Tibial nerve (tissue), 4 donors: ENCODE measurements around the gene ZNF439. TPM values are rescaled to one million over a fixed set of nuclear protein-coding genes. Genes with fewer than 3 reads are reported as not detected.
A peak's percentile ranks its signal among the peaks of the same experiment; 100 is the strongest.
"Not testable (repeated sequence)": the region's sequence is repeated elsewhere in the genome, so short reads cannot be mapped to it uniquely, and the experiment has no call there.

Experiments
- DNase-seq, 2 donors: peaks; one replicate each; pipeline ENCODE4 v3.0.0-alpha.2; 2019; ENCODE audit warnings: low spot score in 2 of 2
- H3K27ac ChIP-seq, 4 donors: fragments of 200-600 bp; sonication (generic) in 3 of 4; one replicate each; pipeline ENCODE4 v1.5.1; 2017 to 2019; ENCODE audit warnings: mild to moderate bottlenecking in 1 of 4
- H3K27me3 ChIP-seq, 2 donors: fragments of 200-600 bp; sonication (generic) in 1 of 2; one replicate each; pipeline versions ENCODE4 v1.5.1 to v1.6.0; 2017 to 2019
- H3K36me3 ChIP-seq, 3 donors: fragments of 200-600 bp; sonication (generic); one replicate each; pipeline ENCODE4 v1.5.1; 2018 to 2019
- H3K4me1 ChIP-seq, 4 donors: fragments of 200-600 bp; sonication (generic) in 3 of 4; one replicate each; pipeline ENCODE4 v1.5.1; 2017 to 2019
- H3K4me3 ChIP-seq, 4 donors: fragments of 200-600 bp; sonication (generic) in 3 of 4; one replicate each; pipeline ENCODE4 v1.5.1; 2017 to 2019; ENCODE audit warnings: mild to moderate bottlenecking in 1 of 4, moderate library complexity in 1 of 4
- H3K9me3 ChIP-seq, 4 donors: fragments of 200-600 bp; sonication (generic) in 3 of 4; one replicate each; pipeline ENCODE4 v1.5.1; 2017 to 2019
- EP300 ChIP-seq, 2 donors: sonication (generic); formaldehyde crosslinking; IDR thresholded peaks; one replicate each; pipeline ENCODE4 v1.6.1; 2017; ENCODE audit warnings: antibody characterized with exemption in 2 of 2, mild to moderate bottlenecking in 1 of 2
- POLR2A ChIP-seq, 2 donors: fragments of 450-650 bp; IDR thresholded peaks; one replicate each; pipeline ENCODE4 v1.6.1; 2017; ENCODE audit warnings: antibody characterized with exemption in 2 of 2, mild to moderate bottlenecking in 2 of 2, moderate library complexity in 2 of 2
- WGBS, 2 donors: methylation state at CpG; one replicate each; pipeline ENCODE4 v1.1.5; 2018; 5-methylcytosine and 5-hydroxymethylcytosine counted together
- total RNA-seq, 4 donors: library from RNA; depleted of rRNA; stranded (reverse); fragments of >200 nt; gene quantifications; one replicate each; pipeline ENCODE4 v1.1.0, GENCODE V29; 2016
- TF ChIP-seq, protein P1 (sequence below), 5 experiments: fragments of 200-600 bp in 3 of 5; fragments of 450-650 bp in 2 of 5; sonication (generic) in 3 of 5; IDR thresholded peaks; one replicate each; pipeline ENCODE4 v1.5.1; 2016 to 2019; ENCODE audit warnings: antibody characterized with exemption in 5 of 5, mild to moderate bottlenecking in 3 of 5, moderate library complexity in 2 of 5

ZNF439 gene
- total RNA-seq, 4 donors from 2014 or later = 9.8 to 21.8 (median 14.1) TPM

DNA sequence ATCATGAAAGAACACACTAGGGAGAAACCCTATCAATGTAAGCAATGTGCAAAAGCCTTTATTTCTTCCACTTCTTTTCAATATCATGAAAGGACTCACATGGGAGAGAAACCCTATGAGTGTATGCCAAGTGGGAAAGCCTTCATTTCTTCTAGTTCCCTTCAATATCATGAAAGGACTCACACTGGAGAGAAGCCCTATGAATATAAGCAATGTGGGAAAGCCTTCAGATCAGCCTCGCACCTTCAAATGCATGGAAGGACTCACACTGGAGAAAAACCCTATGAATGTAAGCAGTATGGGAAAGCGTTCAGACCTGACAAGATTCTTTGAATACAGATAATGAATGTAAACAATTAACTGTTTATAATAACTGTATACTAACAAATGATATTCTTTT lies 15.0 kb upstream of the ZNF439 start:
- H3K27ac ChIP-seq = no peak overlapping the region
- no peaks in the 10 kb centered on the region for H3K27me3 ChIP-seq
- H3K36me3 ChIP-seq = peaks cover 0 to 67% (median 22%) of the 10 kb centered on the region in 3 donors
- H3K4me3 ChIP-seq = no peak overlapping the region
- no peaks in the 10 kb centered on the region for H3K4me1 ChIP-seq
- 97 to 99% methylated on average over 2 of the region's 2 CpGs for WGBS, 2 donors
- TF ChIP-seq POLR2A (IDR thresholded peaks at IDR 0.05) = no peak
- TF ChIP-seq, protein P1, sequence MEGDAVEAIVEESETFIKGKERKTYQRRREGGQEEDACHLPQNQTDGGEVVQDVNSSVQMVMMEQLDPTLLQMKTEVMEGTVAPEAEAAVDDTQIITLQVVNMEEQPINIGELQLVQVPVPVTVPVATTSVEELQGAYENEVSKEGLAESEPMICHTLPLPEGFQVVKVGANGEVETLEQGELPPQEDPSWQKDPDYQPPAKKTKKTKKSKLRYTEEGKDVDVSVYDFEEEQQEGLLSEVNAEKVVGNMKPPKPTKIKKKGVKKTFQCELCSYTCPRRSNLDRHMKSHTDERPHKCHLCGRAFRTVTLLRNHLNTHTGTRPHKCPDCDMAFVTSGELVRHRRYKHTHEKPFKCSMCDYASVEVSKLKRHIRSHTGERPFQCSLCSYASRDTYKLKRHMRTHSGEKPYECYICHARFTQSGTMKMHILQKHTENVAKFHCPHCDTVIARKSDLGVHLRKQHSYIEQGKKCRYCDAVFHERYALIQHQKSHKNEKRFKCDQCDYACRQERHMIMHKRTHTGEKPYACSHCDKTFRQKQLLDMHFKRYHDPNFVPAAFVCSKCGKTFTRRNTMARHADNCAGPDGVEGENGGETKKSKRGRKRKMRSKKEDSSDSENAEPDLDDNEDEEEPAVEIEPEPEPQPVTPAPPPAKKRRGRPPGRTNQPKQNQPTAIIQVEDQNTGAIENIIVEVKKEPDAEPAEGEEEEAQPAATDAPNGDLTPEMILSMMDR (IDR thresholded peaks at IDR 0.05) = no peak
- TF ChIP-seq EP300 (IDR thresholded peaks at IDR 0.05) = no peak
- H3K9me3 ChIP-seq = peaks cover 5 to 92% (median 22%) of the 10 kb centered on the region in 4 donors
- no peak for DNase-seq

DNA sequence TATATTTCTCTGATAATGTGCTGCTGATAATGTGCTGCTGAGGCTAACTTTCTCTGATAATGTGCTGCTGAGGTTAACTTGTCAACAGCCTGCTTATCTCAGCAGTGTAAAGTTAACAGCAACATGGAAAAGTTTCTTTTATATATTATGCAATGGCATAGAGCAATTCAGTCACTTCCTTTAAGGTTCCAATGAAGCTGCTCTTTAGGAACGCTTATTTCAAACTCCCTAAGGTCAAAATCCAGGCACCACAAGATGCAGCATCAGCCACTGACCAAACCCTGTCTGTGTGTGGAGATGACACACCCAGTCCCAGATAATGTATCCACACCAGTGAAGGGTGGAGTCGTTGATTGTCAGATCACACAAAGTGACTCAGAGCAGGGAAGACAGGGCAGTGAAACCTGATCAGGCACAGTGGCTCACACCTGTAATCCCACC lies 12.9 kb upstream of the ZNF439 start:
- not testable (repeated sequence) for DNase-seq, H3K4me1 ChIP-seq, H3K27ac ChIP-seq, H3K27me3 ChIP-seq, H3K4me3 ChIP-seq
- Histone ChIP-seq H3K9me3 (peaks cover 5 to 78% (median 22%) of the 10 kb centered on the region in 4 donors), H3K36me3 (peaks cover 0 to 47% (median 22%) of the 10 kb centered on the region in 3 donors)
- 93 to 95% methylated on average over 2 of the region's 2 CpGs for WGBS, 2 donors

DNA sequence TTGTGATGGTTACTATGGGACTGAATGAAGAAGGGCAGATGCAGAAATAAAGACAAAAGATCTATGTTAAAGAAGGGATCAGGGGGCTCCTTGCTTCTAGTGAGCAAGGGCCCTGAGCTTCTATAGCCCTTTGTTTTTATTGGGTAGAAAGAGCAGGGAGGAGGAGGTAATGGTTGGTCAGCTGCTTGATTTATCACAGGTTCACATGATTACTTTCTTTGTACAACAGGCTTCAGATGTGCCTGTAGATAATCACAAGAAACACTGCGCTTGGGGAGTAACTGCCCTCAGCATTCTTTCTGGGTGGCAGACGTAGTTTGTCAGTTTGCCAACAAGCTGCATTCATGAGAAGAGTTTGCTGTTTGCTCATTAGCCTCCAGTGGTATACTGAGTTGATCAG lies 4.8 kb upstream of the ZNF439 start:
- WGBS, 2 donors = 32 to 33% methylated on average over 2 of the region's 2 CpGs
- peaks cover 0 to 5% (median 0%) of the 10 kb centered on the region in 4 donors for H3K9me3 ChIP-seq
- no peak overlapping the region for H3K4me3 ChIP-seq
- H3K36me3 ChIP-seq = no peaks in the 10 kb centered on the region
- H3K4me1 ChIP-seq = peaks cover 0 to 5% (median 0%) of the 10 kb centered on the region in 4 donors
- TF ChIP-seq EP300 (IDR thresholded peaks at IDR 0.05) = no peak
- TF ChIP-seq, protein P1 (IDR thresholded peaks at IDR 0.05) = no peak
- TF ChIP-seq POLR2A (IDR thresholded peaks at IDR 0.05) = no peak
- H3K27ac ChIP-seq = no peak overlapping the region
- H3K27me3 ChIP-seq = no peaks in the 10 kb centered on the region
- DNase-seq = no peak

DNA sequence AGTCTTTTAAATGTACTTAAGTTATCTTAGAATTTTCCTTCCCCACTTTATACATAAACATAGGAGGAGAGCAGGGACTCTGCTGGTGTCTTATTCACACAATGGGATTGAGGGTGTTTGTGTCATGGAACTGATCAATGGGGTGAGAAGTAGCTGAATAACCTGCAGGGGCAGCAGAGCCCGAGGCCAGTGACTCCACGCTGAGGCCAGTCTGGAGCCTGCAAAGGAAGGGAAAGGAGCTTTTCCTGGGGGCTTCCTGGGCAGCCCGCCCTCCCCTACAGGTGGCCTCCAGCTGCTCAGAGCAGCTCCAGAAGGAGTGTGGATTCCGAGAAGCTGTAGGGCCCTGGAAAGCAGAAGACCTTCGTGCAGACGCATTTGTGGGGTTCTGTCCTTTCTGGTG lies 911 bp upstream of the ZNF439 start:
- DNase-seq, H3K9me3 ChIP-seq, H3K27me3 ChIP-seq, H3K27ac ChIP-seq, H3K4me3 ChIP-seq: not testable (repeated sequence)
- WGBS, 2 donors = 57 to 59% methylated on average over 6 of the region's 6 CpGs
- peaks cover 0 to 18% (median 0%) of the 10 kb centered on the region in 4 donors for H3K4me1 ChIP-seq
- peaks cover 0 to 10% (median 0%) of the 10 kb centered on the region in 3 donors for H3K36me3 ChIP-seq

DNA sequence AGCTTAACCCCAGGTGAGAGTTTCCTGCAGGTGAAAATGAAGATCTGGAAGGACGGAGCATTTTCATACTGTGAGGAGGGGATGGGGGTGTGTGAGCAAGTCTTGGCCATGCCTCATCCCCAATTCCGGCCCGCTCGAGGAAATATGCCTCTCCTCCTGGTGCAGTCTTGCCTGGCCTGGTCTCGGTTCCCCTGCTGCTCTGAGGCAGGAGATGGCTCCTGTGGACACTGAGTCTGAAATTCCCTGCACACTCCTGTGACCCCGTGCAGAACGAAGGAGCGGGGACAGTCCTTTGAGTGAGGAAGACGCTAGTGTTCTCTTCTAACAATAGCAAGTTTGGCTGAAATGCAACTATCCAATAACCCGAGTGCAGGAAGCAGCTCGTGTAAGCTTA lies 329 bp upstream of the ZNF439 start:
- peaks cover 0 to 16% (median 0%) of the 10 kb centered on the region in 3 donors for H3K36me3 ChIP-seq
- 19 to 27% methylated on average over 11 of the region's 11 CpGs for WGBS, 2 donors
- DNase-seq = no peak
- H3K4me3 ChIP-seq = peak overlapping the region; percentile 45 to 77 (median 65)
- peaks cover 0 to 18% (median 0%) of the 10 kb centered on the region in 4 donors for H3K4me1 ChIP-seq
- peak overlapping the region in 3 of 4 donors; percentile 76 to 83 (median 79) for H3K27ac ChIP-seq
- no peaks in the 10 kb centered on the region for H3K27me3 ChIP-seq
- TF ChIP-seq, protein P1 (IDR thresholded peaks at IDR 0.05) = no peak
- peaks cover 0 to 2% (median 0%) of the 10 kb centered on the region in 4 donors for H3K9me3 ChIP-seq

DNA sequence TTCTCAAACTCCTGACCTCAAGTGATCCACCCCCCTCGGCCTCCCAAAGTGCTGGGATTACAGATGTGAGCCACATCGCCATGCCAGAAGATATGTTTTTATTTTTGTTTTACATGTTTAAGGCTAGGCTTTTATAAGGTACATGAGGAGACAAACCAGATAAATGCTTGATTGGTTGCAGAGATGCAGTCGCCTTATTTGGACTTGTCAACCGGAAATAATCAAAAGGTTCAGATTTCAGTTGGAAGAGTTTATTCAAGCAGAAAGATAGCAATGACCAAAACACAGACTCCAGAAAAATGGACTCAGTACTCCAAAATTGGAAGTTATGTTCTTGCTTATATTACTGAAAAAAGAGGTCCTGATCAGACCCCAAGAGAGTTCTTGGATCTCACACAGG lies 1.8 kb downstream of the ZNF439 start:
- peaks cover 0 to 36% (median 0%) of the 10 kb centered on the region in 3 donors for H3K36me3 ChIP-seq
- not testable (repeated sequence) for DNase-seq, H3K4me3 ChIP-seq, H3K27me3 ChIP-seq, H3K9me3 ChIP-seq, H3K27ac ChIP-seq
- peaks cover 0 to 18% (median 0%) of the 10 kb centered on the region in 4 donors for H3K4me1 ChIP-seq
- WGBS, 2 donors = 94 to 95% methylated on average over 4 of the region's 4 CpGs

DNA sequence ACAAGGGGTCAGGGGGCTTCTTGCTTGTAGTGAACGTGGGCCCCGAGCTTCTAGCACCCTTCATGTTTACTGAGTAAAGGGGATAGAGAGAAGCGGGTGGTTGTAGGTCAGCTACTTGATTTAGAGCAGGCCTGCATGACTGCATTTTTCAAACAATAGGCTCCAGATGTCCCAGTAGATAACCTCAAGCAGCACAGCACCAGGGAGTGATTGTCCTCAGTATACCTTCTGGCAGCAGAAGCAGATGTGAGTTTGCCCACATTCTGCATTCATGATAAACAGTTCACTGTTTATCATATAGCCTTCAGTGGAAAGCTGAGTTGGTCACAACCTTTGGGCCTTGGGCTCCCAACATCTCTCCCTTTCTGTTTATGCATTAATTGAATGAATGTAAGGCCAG lies 4.8 kb downstream of the ZNF439 start:
- H3K4me3 ChIP-seq = no peak overlapping the region
- H3K27ac ChIP-seq = no peak overlapping the region
- H3K27me3 ChIP-seq = no peaks in the 10 kb centered on the region
- peaks cover 0 to 53% (median 0%) of the 10 kb centered on the region in 3 donors for H3K36me3 ChIP-seq
- 85 to 98% methylated on average over 3 of the region's 3 CpGs for WGBS, 2 donors
- TF ChIP-seq, protein P1 (IDR thresholded peaks at IDR 0.05) = no peak
- TF ChIP-seq EP300 (IDR thresholded peaks at IDR 0.05) = no peak
- TF ChIP-seq POLR2A (IDR thresholded peaks at IDR 0.05) = no peak
- DNase-seq = no peak
- peaks cover 0 to 13% (median 0%) of the 10 kb centered on the region in 4 donors for H3K4me1 ChIP-seq
- H3K9me3 ChIP-seq = peaks cover 0 to 23% (median 0%) of the 10 kb centered on the region in 4 donors
